HCT116 (cell line): ENCODE data around the gene ABCC10.

Experiments used
- CTCF ChIP-seq, 3 experiments: fragments of 200-600 bp in 1 of 3; sonication (generic) in 1 of 3; IDR thresholded peaks in 2 of 3; conservative IDR thresholded peaks in 1 of 3; 2 replicates each; pipeline ENCODE4 v1.5.1; 2012 to 2017; ENCODE audit warnings: low read depth in 2 of 3, low read length in 2 of 3, antibody characterized with exemption in 1 of 3, borderline replicate concordance in 1 of 3, control low read depth in 1 of 3, mild to moderate bottlenecking in 1 of 3, mixed read lengths in 1 of 3, mixed run types in 1 of 3, moderate library complexity in 1 of 3; ENCODE audit not compliant: insufficient read depth in 1 of 3
- POLR2A ChIP-seq: IDR thresholded peaks from 2 replicates; pipeline ENCODE4 v1.7.0; 2011; ENCODE audit warnings: borderline replicate concordance; ENCODE audit not compliant: insufficient read depth, insufficient read length; ENCODE audit errors: extremely low read depth
- POLR2AphosphoS5 ChIP-seq: IDR thresholded peaks from 2 replicates; pipeline ENCODE4 v1.6.1; 2011; ENCODE audit warnings: mild to moderate bottlenecking, low read depth, low read length, moderate library complexity
- REST ChIP-seq: IDR thresholded peaks from 2 replicates; pipeline ENCODE4 v1.6.1; 2012; ENCODE audit warnings: low read depth
- ZBTB33 ChIP-seq: IDR thresholded peaks from 2 replicates; pipeline ENCODE4 v1.6.1; 2011; ENCODE audit warnings: mild to moderate bottlenecking, low read length, moderate library complexity; ENCODE audit not compliant: insufficient replicate concordance; ENCODE audit errors: extremely low read depth

GRCh38 chr6:43432009-43432945, 4.9 kb downstream of the ABCC10 start:
- TF ChIP-seq POLR2AphosphoS5, result no peak
- TF ChIP-seq ZBTB33, result no peak
- no peak for TF ChIP-seq CTCF (IDR thresholded peaks at IDR 0.05 in 2 of 3, conservative IDR thresholded peaks at IDR 0.05 in 1 of 3; ENCODE audit: borderline replicate concordance in 1 of 3, insufficient read depth in 1 of 3, low read depth in 2 of 3, low read length in 2 of 3)
- no peak for TF ChIP-seq REST
- TF ChIP-seq POLR2A, result no peak
